Duodenal mucosa (tissue), 2 donors: Measurements from ENCODE around the gene KRTAP12-3.

Source experiments
- H3K27ac ChIP-seq: one replicate; pipeline ENCODE4 v1.7.0; 2013; ENCODE audit warnings: low read depth, low read length
- H3K27me3 ChIP-seq, 2 donors: one replicate each; pipeline ENCODE4 v1.7.0; 2013; ENCODE audit warnings: low read length in 2 of 2, control low read depth in 1 of 2; ENCODE audit not compliant: insufficient read depth in 2 of 2, control insufficient read depth in 1 of 2
- H3K36me3 ChIP-seq, 2 donors: one replicate each; pipeline ENCODE4 v1.7.0; 2013; ENCODE audit warnings: low read length in 2 of 2, control low read depth in 1 of 2; ENCODE audit not compliant: insufficient read depth in 2 of 2, control insufficient read depth in 1 of 2
- H3K4me1 ChIP-seq, 2 donors: one replicate each; pipeline ENCODE4 v1.7.0; 2013; ENCODE audit warnings: low read length in 2 of 2, control low read depth in 1 of 2; ENCODE audit not compliant: insufficient read depth in 2 of 2, control insufficient read depth in 1 of 2
- H3K4me3 ChIP-seq, 2 donors: one replicate each; pipeline ENCODE4 v1.7.0; 2013; ENCODE audit warnings: low read length in 2 of 2, low read depth in 1 of 2
- H3K9ac ChIP-seq, 2 donors: one replicate each; pipeline ENCODE4 v1.7.0; 2013; ENCODE audit warnings: low read length in 2 of 2, low read depth in 1 of 2
- H3K9me3 ChIP-seq, 2 donors: one replicate each; pipeline ENCODE4 v1.7.0; 2013; ENCODE audit warnings: low read length in 2 of 2, control low read depth in 1 of 2; ENCODE audit not compliant: control insufficient read depth in 1 of 2

Gene KRTAP12-3

GRCh38 chr21:44702111-44702972, 44.6 kb downstream of the KRTAP12-3 start:
- Histone ChIP-seq H3K9ac (no peak overlapping the region), H3K4me3 (no peak overlapping the region), H3K27me3 (peaks cover 35 to 57% of the 10 kb centered on the region in 2 donors), H3K4me1 (no peaks in the 10 kb centered on the region), H3K27ac (no peak overlapping the region), H3K36me3 (no peaks in the 10 kb centered on the region), H3K9me3 (peaks cover 0 to 4% of the 10 kb centered on the region in 2 donors)

- Histone ChIP-seq H3K4me1 (no peaks in the 10 kb centered on the region), H3K9me3 (peaks cover 0 to 4% of the 10 kb centered on the region in 2 donors), H3K36me3 (no peaks in the 10 kb centered on the region), H3K9ac (no peak overlapping the region), H3K4me3 (no peak overlapping the region), H3K27me3 (peaks cover 41 to 52% of the 10 kb centered on the region in 2 donors), H3K27ac (no peak overlapping the region)
Measured at GRCh38 chr21:44702973-44703730, 45.4 kb downstream of the KRTAP12-3 start.

DNA sequence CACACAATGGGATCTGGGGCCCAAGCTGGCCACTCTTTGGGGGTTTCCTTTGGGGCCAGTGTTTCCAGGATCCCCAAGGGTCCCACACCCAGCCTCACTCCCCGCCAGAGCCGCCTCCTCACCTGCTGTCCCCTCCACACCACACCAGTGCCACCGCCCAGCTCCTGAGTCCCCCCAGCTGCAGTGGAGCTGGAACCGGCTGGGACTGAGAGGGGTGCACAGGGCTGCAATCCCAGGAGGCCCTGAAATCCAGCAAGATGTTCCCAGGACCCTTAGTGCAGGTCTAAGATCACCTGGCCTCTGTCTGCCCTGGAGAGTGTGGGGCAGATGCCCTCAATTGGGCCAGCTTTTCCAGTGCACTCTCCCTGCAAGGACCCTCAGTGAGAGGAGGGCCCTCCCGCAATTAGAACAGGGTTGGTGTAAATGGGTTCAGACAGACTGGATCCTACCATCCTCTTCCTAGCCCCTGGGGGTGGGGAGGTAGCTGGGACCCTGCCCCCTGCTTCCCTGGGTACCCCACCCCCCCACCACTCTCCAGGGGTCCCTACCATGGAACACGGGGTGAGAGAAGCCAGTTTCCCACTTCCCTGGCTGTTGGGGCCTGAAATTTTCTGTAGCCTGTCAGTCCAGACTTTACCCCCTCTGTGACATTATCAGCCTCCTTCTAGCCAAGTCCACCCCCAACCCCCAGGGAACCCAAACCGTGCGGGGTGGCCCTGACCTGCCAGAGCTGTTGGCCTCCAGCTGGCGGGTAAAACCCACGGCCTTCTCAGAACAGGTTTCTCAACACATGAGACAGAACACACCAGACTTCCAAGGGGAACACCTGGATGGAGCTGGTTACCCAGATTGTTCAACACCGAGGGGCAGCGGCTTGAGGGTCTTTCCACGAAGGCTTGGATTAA, 46.3 kb downstream of the KRTAP12-3 start:
- Histone ChIP-seq H3K27ac (no peak overlapping the region), H3K27me3 (peaks cover 50 to 55% of the 10 kb centered on the region in 2 donors), H3K36me3 (no peaks in the 10 kb centered on the region), H3K9ac (no peak overlapping the region), H3K9me3 (peaks cover 0 to 4% of the 10 kb centered on the region in 2 donors), H3K4me1 (no peaks in the 10 kb centered on the region), H3K4me3 (no peak overlapping the region)

GRCh38 chr21:44704636-44705001, 46.9 kb downstream of the KRTAP12-3 start:
- H3K4me3 ChIP-seq = no peak overlapping the region
- H3K9ac ChIP-seq = no peak overlapping the region
- H3K9me3 ChIP-seq = peaks cover 0 to 4% of the 10 kb centered on the region in 2 donors
- H3K36me3 ChIP-seq = no peaks in the 10 kb centered on the region
- no peaks in the 10 kb centered on the region for H3K4me1 ChIP-seq
- H3K27ac ChIP-seq = no peak overlapping the region
- H3K27me3 ChIP-seq = peaks cover 56 to 61% of the 10 kb centered on the region in 2 donors

- Histone ChIP-seq H3K9ac (no peak overlapping the region), H3K36me3 (no peaks in the 10 kb centered on the region), H3K4me3 (no peak overlapping the region), H3K9me3 (peaks cover 0 to 4% of the 10 kb centered on the region in 2 donors), H3K27ac (no peak overlapping the region), H3K27me3 (peaks cover 58 to 63% of the 10 kb centered on the region in 2 donors), H3K4me1 (no peaks in the 10 kb centered on the region)
Measured at GRCh38 chr21:44706026-44706705, 48.4 kb downstream of the KRTAP12-3 start.

DNA sequence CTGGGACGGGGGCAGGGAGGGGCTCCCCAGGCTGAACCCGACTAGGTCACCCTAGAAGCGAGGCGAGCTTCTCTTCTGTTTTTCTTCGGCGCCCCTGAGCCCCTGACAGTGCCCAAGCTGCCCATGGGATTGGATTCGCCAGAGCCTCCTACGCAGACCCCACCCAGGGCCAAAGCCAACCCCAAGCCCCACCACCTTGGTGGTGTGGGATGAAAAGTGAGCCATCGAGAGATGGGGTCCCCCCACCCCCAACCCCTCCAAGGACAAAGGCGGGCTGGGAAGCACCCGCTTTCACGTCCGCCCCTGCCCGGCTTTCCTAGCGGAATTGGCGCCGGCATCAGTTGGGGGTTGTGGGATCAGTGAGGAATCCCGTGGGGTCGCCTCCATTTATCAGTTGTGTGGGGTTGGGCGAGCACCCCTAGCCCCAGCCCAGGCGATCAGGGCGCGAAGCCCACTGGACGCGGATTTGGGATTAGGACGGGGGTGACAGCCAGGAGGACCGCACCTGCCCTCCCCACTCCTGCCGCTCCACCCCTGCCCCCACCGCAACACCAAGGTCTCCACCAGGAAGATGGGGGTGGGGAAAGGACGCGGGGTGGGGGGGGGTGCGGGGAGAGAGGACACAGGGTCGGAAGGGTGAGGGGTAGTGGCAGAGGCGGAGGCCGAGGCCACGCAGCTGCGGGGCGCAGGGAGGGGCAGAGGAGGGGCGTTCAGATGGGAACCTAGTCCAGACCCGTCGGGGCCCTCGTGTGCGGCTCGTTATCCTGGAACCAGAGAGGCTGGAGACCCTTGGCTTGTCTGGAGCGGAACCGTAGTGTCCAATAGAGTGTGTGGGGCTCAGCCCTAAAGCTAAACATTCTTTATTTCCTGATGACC, 49.2 kb downstream of the KRTAP12-3 start:
- Histone ChIP-seq H3K36me3 (no peaks in the 10 kb centered on the region), H3K27ac (no peak overlapping the region), H3K4me1 (no peaks in the 10 kb centered on the region), H3K27me3 (peaks cover 64 to 66% of the 10 kb centered on the region in 2 donors), H3K4me3 (no peak overlapping the region), H3K9ac (no peak overlapping the region), H3K9me3 (peaks cover 0 to 4% of the 10 kb centered on the region in 2 donors)
